HG03175 (cell line): ENCODE results near the gene METTL13.
"Not testable (repeated sequence)": the region's sequence is repeated elsewhere in the genome, so short reads cannot be mapped to it uniquely, and the experiment has no call there.

Experiments used
- ATAC-seq: cut with Tn5 transposase; IDR thresholded peaks from one replicate; pipeline ENCODE4 v1.9.1; 2021; ENCODE audit warnings: mild to moderate bottlenecking, moderate library complexity; ENCODE audit not compliant: unreplicated experiment

The METTL13 gene

GRCh38 chr1:171763764-171764163 is 17.7 kb upstream of the METTL13 start:
- ATAC-seq = no peak

GRCh38 chr1:171769171-171769570 is 12.3 kb upstream of the METTL13 start:
- no peak for ATAC-seq

- no peak for ATAC-seq
Measured at GRCh38 chr1:171769754-171770153, 11.7 kb upstream of the METTL13 start.

- ATAC-seq = no peak
Measured at GRCh38 chr1:171772312-171772711, 9.1 kb upstream of the METTL13 start.

- ATAC-seq = no peak
Measured at GRCh38 chr1:171780583-171781175, 781 bp upstream of the METTL13 start.

- no peak for ATAC-seq
Measured at GRCh38 chr1:171783816-171784530, 2.5 kb downstream of the METTL13 start.

GRCh38 chr1:171784784-171785183 is 3.3 kb downstream of the METTL13 start:
- ATAC-seq = no peak

GRCh38 chr1:171785766-171786165 is 4.3 kb downstream of the METTL13 start:
- no peak for ATAC-seq

- no peak for ATAC-seq
Measured at GRCh38 chr1:171786534-171786933, 5.1 kb downstream of the METTL13 start.

GRCh38 chr1:171787686-171788480 is 6.4 kb downstream of the METTL13 start:
- ATAC-seq = no peak

GRCh38 chr1:171788696-171789095 is 7.2 kb downstream of the METTL13 start:
- ATAC-seq = no peak

- ATAC-seq = no peak
Measured at GRCh38 chr1:171790318-171790717, 8.9 kb downstream of the METTL13 start.

- ATAC-seq = no peak
Measured at GRCh38 chr1:171792656-171793369, 11.4 kb downstream of the METTL13 start.

- ATAC-seq = no peak
Measured at GRCh38 chr1:171793636-171794035, 12.2 kb downstream of the METTL13 start.

- ATAC-seq = no peak
Measured at GRCh38 chr1:171794085-171794484, 12.6 kb downstream of the METTL13 start.

GRCh38 chr1:171796592-171796991 is 15.1 kb downstream of the METTL13 start:
- no peak for ATAC-seq

- ATAC-seq = no peak
Measured at GRCh38 chr1:171798311-171798710, 16.9 kb downstream of the METTL13 start.

- ATAC-seq = no peak
Measured at GRCh38 chr1:171798765-171799164, 17.3 kb downstream of the METTL13 start.

- ATAC-seq = no peak
Measured at GRCh38 chr1:171799166-171799565, 17.7 kb downstream of the METTL13 start.

- not testable (repeated sequence) for ATAC-seq
Measured at GRCh38 chr1:171799698-171800097, 18.2 kb downstream of the METTL13 start.

- no peak for ATAC-seq
Measured at GRCh38 chr1:171800342-171800741, 18.9 kb downstream of the METTL13 start.
